GM19099 (cell line): Measurements from ENCODE around the gene SLC25A53.
A peak's percentile ranks its signal among the peaks of the same experiment; 100 is the strongest.

Experiments used
- POLR2A ChIP-seq: IDR thresholded peaks from 3 replicates; pipeline ENCODE4 v1.6.1; 2011; ENCODE audit warnings: low read depth; ENCODE audit not compliant: insufficient read length; ENCODE audit errors: extremely low read depth

SLC25A53 gene

GRCh38 chrX:104151037-104151436, 5.8 kb downstream of the SLC25A53 start:
- no peak for TF ChIP-seq POLR2A

GRCh38 chrX:104141087-104141760, 15.6 kb downstream of the SLC25A53 start:
- TF ChIP-seq POLR2A, result no peak

- TF ChIP-seq POLR2A, result no peak
These were observed 19.3 kb downstream of the SLC25A53 start for GRCh38 chrX:104137496-104137895.

- no peak for TF ChIP-seq POLR2A
These were observed 20.4 kb downstream of the SLC25A53 start for GRCh38 chrX:104136241-104137019.

- TF ChIP-seq POLR2A, result no peak
These were observed 21.1 kb downstream of the SLC25A53 start for GRCh38 chrX:104135677-104136076.

- TF ChIP-seq POLR2A, result no peak
These were observed 22.1 kb downstream of the SLC25A53 start for GRCh38 chrX:104134583-104135261.

- TF ChIP-seq POLR2A, result no peak
These were observed 26.0 kb downstream of the SLC25A53 start for GRCh38 chrX:104130808-104131207.

GRCh38 chrX:104126856-104127255, 30.0 kb downstream of the SLC25A53 start:
- no peak for TF ChIP-seq POLR2A

GRCh38 chrX:104122829-104123228, 34.0 kb downstream of the SLC25A53 start:
- no peak for TF ChIP-seq POLR2A

GRCh38 chrX:104118765-104119164, 38.0 kb downstream of the SLC25A53 start:
- TF ChIP-seq POLR2A, result no peak

GRCh38 chrX:104117759-104118158, 39.0 kb downstream of the SLC25A53 start:
- no peak for TF ChIP-seq POLR2A

GRCh38 chrX:104113222-104113965, 43.4 kb downstream of the SLC25A53 start:
- no peak for TF ChIP-seq POLR2A

- TF ChIP-seq POLR2A, result peak; percentile 69
These were observed 44.4 kb downstream of the SLC25A53 start, which contains the start of gene ZCCHC18 for GRCh38 chrX:104112326-104112951. ZCCHC18 (plus strand) TSS chrX:104112523; CDS start chrX:104114112, 1,589 bp downstream.

- no peak for TF ChIP-seq POLR2A
These were observed 47.9 kb downstream of the SLC25A53 start for GRCh38 chrX:104108955-104109354.

- no peak for TF ChIP-seq POLR2A
These were observed 51.2 kb downstream of the SLC25A53 start for GRCh38 chrX:104105330-104106262.
